ENCODE measurements around the gene TAOK1.

DNA sequence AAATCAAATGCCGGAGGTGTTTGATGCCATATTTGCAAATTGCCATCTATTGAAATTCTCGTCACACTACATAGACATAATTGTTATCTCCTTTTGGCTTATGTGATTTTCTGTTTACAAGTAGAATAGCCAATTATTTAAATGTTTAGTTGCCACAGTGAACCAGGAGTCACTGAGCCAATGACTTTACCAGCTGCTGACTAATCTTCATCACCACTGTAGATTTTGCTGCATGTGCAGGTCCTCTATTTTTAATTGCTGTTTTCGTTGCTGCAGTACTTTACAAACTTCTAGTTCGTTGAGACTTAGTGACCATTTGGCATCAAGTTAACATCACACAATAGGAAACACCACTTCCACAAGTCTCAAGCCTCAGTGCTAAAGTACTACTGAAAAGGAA is 153.9 kb downstream of the TAOK1 start:
- no peak for TF ChIP-seq JUND (IDR thresholded peaks at IDR 0.05)
- TF ChIP-seq TAF1 (conservative IDR thresholded peaks at IDR 0.05), result no peak
- TF ChIP-seq, protein P1, sequence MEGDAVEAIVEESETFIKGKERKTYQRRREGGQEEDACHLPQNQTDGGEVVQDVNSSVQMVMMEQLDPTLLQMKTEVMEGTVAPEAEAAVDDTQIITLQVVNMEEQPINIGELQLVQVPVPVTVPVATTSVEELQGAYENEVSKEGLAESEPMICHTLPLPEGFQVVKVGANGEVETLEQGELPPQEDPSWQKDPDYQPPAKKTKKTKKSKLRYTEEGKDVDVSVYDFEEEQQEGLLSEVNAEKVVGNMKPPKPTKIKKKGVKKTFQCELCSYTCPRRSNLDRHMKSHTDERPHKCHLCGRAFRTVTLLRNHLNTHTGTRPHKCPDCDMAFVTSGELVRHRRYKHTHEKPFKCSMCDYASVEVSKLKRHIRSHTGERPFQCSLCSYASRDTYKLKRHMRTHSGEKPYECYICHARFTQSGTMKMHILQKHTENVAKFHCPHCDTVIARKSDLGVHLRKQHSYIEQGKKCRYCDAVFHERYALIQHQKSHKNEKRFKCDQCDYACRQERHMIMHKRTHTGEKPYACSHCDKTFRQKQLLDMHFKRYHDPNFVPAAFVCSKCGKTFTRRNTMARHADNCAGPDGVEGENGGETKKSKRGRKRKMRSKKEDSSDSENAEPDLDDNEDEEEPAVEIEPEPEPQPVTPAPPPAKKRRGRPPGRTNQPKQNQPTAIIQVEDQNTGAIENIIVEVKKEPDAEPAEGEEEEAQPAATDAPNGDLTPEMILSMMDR (IDR thresholded peaks at IDR 0.05; ENCODE audit: low read depth, low read length, missing input control), result no peak
- TF ChIP-seq, protein P2, sequence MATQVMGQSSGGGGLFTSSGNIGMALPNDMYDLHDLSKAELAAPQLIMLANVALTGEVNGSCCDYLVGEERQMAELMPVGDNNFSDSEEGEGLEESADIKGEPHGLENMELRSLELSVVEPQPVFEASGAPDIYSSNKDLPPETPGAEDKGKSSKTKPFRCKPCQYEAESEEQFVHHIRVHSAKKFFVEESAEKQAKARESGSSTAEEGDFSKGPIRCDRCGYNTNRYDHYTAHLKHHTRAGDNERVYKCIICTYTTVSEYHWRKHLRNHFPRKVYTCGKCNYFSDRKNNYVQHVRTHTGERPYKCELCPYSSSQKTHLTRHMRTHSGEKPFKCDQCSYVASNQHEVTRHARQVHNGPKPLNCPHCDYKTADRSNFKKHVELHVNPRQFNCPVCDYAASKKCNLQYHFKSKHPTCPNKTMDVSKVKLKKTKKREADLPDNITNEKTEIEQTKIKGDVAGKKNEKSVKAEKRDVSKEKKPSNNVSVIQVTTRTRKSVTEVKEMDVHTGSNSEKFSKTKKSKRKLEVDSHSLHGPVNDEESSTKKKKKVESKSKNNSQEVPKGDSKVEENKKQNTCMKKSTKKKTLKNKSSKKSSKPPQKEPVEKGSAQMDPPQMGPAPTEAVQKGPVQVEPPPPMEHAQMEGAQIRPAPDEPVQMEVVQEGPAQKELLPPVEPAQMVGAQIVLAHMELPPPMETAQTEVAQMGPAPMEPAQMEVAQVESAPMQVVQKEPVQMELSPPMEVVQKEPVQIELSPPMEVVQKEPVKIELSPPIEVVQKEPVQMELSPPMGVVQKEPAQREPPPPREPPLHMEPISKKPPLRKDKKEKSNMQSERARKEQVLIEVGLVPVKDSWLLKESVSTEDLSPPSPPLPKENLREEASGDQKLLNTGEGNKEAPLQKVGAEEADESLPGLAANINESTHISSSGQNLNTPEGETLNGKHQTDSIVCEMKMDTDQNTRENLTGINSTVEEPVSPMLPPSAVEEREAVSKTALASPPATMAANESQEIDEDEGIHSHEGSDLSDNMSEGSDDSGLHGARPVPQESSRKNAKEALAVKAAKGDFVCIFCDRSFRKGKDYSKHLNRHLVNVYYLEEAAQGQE (IDR thresholded peaks at IDR 0.05), result no peak
- TF ChIP-seq, protein P3, sequence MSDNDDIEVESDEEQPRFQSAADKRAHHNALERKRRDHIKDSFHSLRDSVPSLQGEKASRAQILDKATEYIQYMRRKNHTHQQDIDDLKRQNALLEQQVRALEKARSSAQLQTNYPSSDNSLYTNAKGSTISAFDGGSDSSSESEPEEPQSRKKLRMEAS (IDR thresholded peaks at IDR 0.05), result no peak
- no peak for TF ChIP-seq GABPA (IDR thresholded peaks at IDR 0.05 in 1 of 2, conservative IDR thresholded peaks at IDR 0.05 in 1 of 2)
- TF ChIP-seq FOXA1 (IDR thresholded peaks at IDR 0.05), result no peak
- TF ChIP-seq EGR1 (IDR thresholded peaks at IDR 0.05; ENCODE audit: low read depth in 2 of 2), result no peak
- TF ChIP-seq, protein P4, sequence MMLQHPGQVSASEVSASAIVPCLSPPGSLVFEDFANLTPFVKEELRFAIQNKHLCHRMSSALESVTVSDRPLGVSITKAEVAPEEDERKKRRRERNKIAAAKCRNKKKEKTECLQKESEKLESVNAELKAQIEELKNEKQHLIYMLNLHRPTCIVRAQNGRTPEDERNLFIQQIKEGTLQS (IDR thresholded peaks at IDR 0.05), result no peak
- TF ChIP-seq YY1 (IDR thresholded peaks at IDR 0.05), result no peak
- TF ChIP-seq RAD21 (IDR thresholded peaks at IDR 0.05), result no peak

Data from liver (tissue), 3 donors.